ENCODE data around the gene SNX21.
A peak's percentile ranks its signal among the peaks of the same experiment; 100 is the strongest.

The SNX21 gene

GRCh38 chr20:45874576-45874975 is 41.0 kb downstream of the SNX21 start:
- Histone ChIP-seq H3K4me2 (ENCODE audit: insufficient read depth, low read length) (no peak overlapping the region), H3K9ac (ENCODE audit: low read depth, low read length) (no peak overlapping the region), H3K27ac (ENCODE audit: low read length) (no peak overlapping the region), H2AFZ (ENCODE audit: low read depth, low read length) (no peak overlapping the region), H3K36me3 (ENCODE audit: insufficient read depth, low read length) (peaks cover 20% of the 10 kb centered on the region), H3K27me3 (ENCODE audit: insufficient read depth, low read length, poor library complexity) (no peaks in the 10 kb centered on the region), H3K4me1 (ENCODE audit: insufficient read depth, low read length) (no peaks in the 10 kb centered on the region), H3K9me3 (ENCODE audit: insufficient read depth, low read length, severe bottlenecking) (no peaks in the 10 kb centered on the region), H3K4me3 (ENCODE audit: low read depth in 1 of 2, low read length in 2 of 2) (no peak overlapping the region), H4K20me1 (ENCODE audit: insufficient read depth, low read length) (no peaks in the 10 kb centered on the region; the same call in 1 of the 2 replicates), H3K79me2 (ENCODE audit: insufficient read depth, low read length) (no peaks in the 10 kb centered on the region)
- TF ChIP-seq CTCF (IDR thresholded peaks at IDR 0.05; ENCODE audit: borderline replicate concordance, extremely low read depth, low read length, poor library complexity, severe bottlenecking) (no peak), EZH2 (IDR thresholded peaks at IDR 0.05; ENCODE audit: borderline replicate concordance, low read depth, low read length, severe bottlenecking) (no peak)
- ATAC-seq (ENCODE audit: insufficient read depth, low read depth) (no peak), DNase-seq (no peak)

GRCh38 chr20:45878076-45878761 is 44.6 kb downstream of the SNX21 start:
- Histone ChIP-seq H4K20me1 (ENCODE audit: insufficient read depth, low read length) (peaks cover 7% of the 10 kb centered on the region; the same call in 1 of the 2 replicates), H3K4me2 (ENCODE audit: insufficient read depth, low read length) (no peak overlapping the region), H3K27me3 (ENCODE audit: insufficient read depth, low read length, poor library complexity) (no peaks in the 10 kb centered on the region), H3K36me3 (ENCODE audit: insufficient read depth, low read length) (peaks cover 34% of the 10 kb centered on the region), H3K9ac (ENCODE audit: low read depth, low read length) (no peak overlapping the region), H3K79me2 (ENCODE audit: insufficient read depth, low read length) (peaks cover 22% of the 10 kb centered on the region), H3K27ac (ENCODE audit: low read length) (no peak overlapping the region), H2AFZ (ENCODE audit: low read depth, low read length) (no peak overlapping the region), H3K4me3 (ENCODE audit: low read depth in 1 of 2, low read length in 2 of 2) (no peak overlapping the region), H3K4me1 (ENCODE audit: insufficient read depth, low read length) (peaks cover 28% of the 10 kb centered on the region), H3K9me3 (ENCODE audit: insufficient read depth, low read length, severe bottlenecking) (no peaks in the 10 kb centered on the region)
- TF ChIP-seq CTCF (IDR thresholded peaks at IDR 0.05; ENCODE audit: borderline replicate concordance, extremely low read depth, low read length, poor library complexity, severe bottlenecking) (no peak), EZH2 (IDR thresholded peaks at IDR 0.05; ENCODE audit: borderline replicate concordance, low read depth, low read length, severe bottlenecking) (no peak)
- no peak for ATAC-seq (ENCODE audit: insufficient read depth, low read depth)
- no peak for DNase-seq

GRCh38 chr20:45880988-45881788 is 47.6 kb downstream of the SNX21 start, which contains the start of gene ZSWIM1:
Gene ZSWIM1 (plus strand): TSS chr20:45881227. CDS start chr20:45882593, 1,366 bp downstream.
- peak; percentile 100 for DNase-seq
- peaks cover 46% of the 10 kb centered on the region for H3K4me1 ChIP-seq (ENCODE audit: insufficient read depth, low read length)
- peak within 1 kb of the TSS; percentile 75 to 85 for H3K4me3 ChIP-seq (ENCODE audit: low read depth in 1 of 2, low read length in 2 of 2)
- no peaks in the 10 kb centered on the region for H3K9me3 ChIP-seq (ENCODE audit: insufficient read depth, low read length, severe bottlenecking)
- no peak for TF ChIP-seq CTCF (IDR thresholded peaks at IDR 0.05; ENCODE audit: borderline replicate concordance, extremely low read depth, low read length, poor library complexity, severe bottlenecking)
- TF ChIP-seq EZH2 (IDR thresholded peaks at IDR 0.05; ENCODE audit: borderline replicate concordance, low read depth, low read length, severe bottlenecking): no peak
- H3K27me3 ChIP-seq (ENCODE audit: insufficient read depth, low read length, poor library complexity): no peaks in the 10 kb centered on the region
- H4K20me1 ChIP-seq (ENCODE audit: insufficient read depth, low read length): peaks cover 7% of the 10 kb centered on the region; the same call in 1 of the 2 replicates
- peak within 1 kb of the TSS; percentile 89 for H3K4me2 ChIP-seq (ENCODE audit: insufficient read depth, low read length)
- peak within 1 kb of the TSS; percentile 91 for H3K27ac ChIP-seq (ENCODE audit: low read length)
- peak; percentile 99 for ATAC-seq (ENCODE audit: insufficient read depth, low read depth)
- peak within 1 kb of the TSS; percentile 78 for H3K9ac ChIP-seq (ENCODE audit: low read depth, low read length)
- peaks cover 47% of the 10 kb centered on the region for H3K36me3 ChIP-seq (ENCODE audit: insufficient read depth, low read length)
- H3K79me2 ChIP-seq (ENCODE audit: insufficient read depth, low read length): peaks cover 30% of the 10 kb centered on the region
- peak within 1 kb of the TSS; percentile 89 for H2AFZ ChIP-seq (ENCODE audit: low read depth, low read length)
